Mesenchymal stem cell (in vitro differentiated cells and primary cell): ENCODE data around the gene MINDY3.
A peak's percentile ranks its signal among the peaks of the same experiment; 100 is the strongest.

ENCODE experiments used
- DNase-seq: peaks from one replicate; pipeline ENCODE4 v3.0.0-alpha.2; 2013
- H2AFZ ChIP-seq: one replicate; pipeline ENCODE4 v1.6.1; 2013; ENCODE audit warnings: low read depth, mild to moderate bottlenecking, control low read depth, inconsistent platforms, low read length, moderate library complexity
- H2AK5ac ChIP-seq: 2 replicates; pipeline ENCODE4 v1.6.1; 2013; ENCODE audit warnings: low read length, moderate library complexity, mild to moderate bottlenecking, inconsistent platforms; ENCODE audit not compliant: severe bottlenecking
- H2BK120ac ChIP-seq: one replicate; pipeline ENCODE4 v1.6.1; 2013; ENCODE audit warnings: low read depth, mild to moderate bottlenecking, inconsistent platforms, low read length, moderate library complexity
- H2BK12ac ChIP-seq, 2 experiments: one replicate each; pipeline ENCODE4 v1.6.1; 2013; ENCODE audit warnings: inconsistent platforms in 2 of 2, low read length in 2 of 2, mild to moderate bottlenecking in 2 of 2, moderate library complexity in 2 of 2, control low read depth in 1 of 2
- H2BK15ac ChIP-seq: one replicate; pipeline ENCODE4 v1.6.1; 2013; ENCODE audit warnings: mild to moderate bottlenecking, low read depth, inconsistent platforms; ENCODE audit not compliant: poor library complexity, severe bottlenecking
- H2BK5ac ChIP-seq: 2 replicates; pipeline ENCODE4 v1.6.1; 2013; ENCODE audit warnings: low read depth, mild to moderate bottlenecking, low read length, control low read depth, inconsistent platforms; ENCODE audit not compliant: poor library complexity, severe bottlenecking
- H3K14ac ChIP-seq, 2 experiments: one replicate each; pipeline ENCODE4 v1.6.1; 2013; ENCODE audit warnings: inconsistent platforms in 2 of 2, low read length in 2 of 2, control low read depth in 1 of 2, mild to moderate bottlenecking in 1 of 2, moderate library complexity in 1 of 2
- H3K18ac ChIP-seq, 2 experiments: one replicate each; pipeline ENCODE4 v1.6.1; 2013; ENCODE audit warnings: inconsistent platforms in 2 of 2, low read length in 2 of 2, control low read depth in 1 of 2, low read depth in 1 of 2, mild to moderate bottlenecking in 1 of 2
- H3K23ac ChIP-seq, 2 experiments: one replicate each; pipeline ENCODE4 v1.6.1; 2013; ENCODE audit warnings: inconsistent platforms in 2 of 2, low read length in 2 of 2, mild to moderate bottlenecking in 2 of 2, moderate library complexity in 2 of 2, control low read depth in 1 of 2
- H3K27ac ChIP-seq: 2 replicates; pipeline ENCODE4 v1.5.1; 2013; ENCODE audit warnings: mild to moderate bottlenecking, moderate library complexity, low read length, control low read depth, inconsistent platforms; ENCODE audit not compliant: poor library complexity, severe bottlenecking
- H3K27me3 ChIP-seq, 2 experiments: 2 replicates each; pipeline versions ENCODE4 v1.6.1 to v1.7.0; 2013; ENCODE audit warnings: low read length in 2 of 2, mild to moderate bottlenecking in 2 of 2, moderate library complexity in 2 of 2, control low read depth in 1 of 2, inconsistent platforms in 1 of 2; ENCODE audit not compliant: control insufficient read depth in 1 of 2, insufficient read depth in 1 of 2
- H3K36me3 ChIP-seq, 2 experiments: 2 replicates each; pipeline versions ENCODE4 v1.6.1 to v1.7.0; 2013; ENCODE audit warnings: low read length in 2 of 2, control low read depth in 1 of 2, inconsistent platforms in 1 of 2, low read depth in 1 of 2, mild to moderate bottlenecking in 1 of 2; ENCODE audit not compliant: insufficient read depth in 2 of 2, control insufficient read depth in 1 of 2
- H3K4ac ChIP-seq, 2 experiments: one replicate each; pipeline ENCODE4 v1.6.1; 2013; ENCODE audit warnings: inconsistent platforms in 2 of 2, low read length in 2 of 2, mild to moderate bottlenecking in 2 of 2, moderate library complexity in 2 of 2, control low read depth in 1 of 2, low read depth in 1 of 2
- H3K4me1 ChIP-seq: 2 replicates; pipeline ENCODE4 v1.6.1; 2013; ENCODE audit warnings: low read depth, low read length, control low read depth; ENCODE audit not compliant: control insufficient read depth, insufficient read depth
- H3K4me2 ChIP-seq: 2 replicates; pipeline ENCODE4 v1.6.1; 2013; ENCODE audit warnings: low read length, mild to moderate bottlenecking, inconsistent platforms; ENCODE audit not compliant: poor library complexity, severe bottlenecking
- H3K4me3 ChIP-seq, 2 experiments: 2 replicates each; pipeline versions ENCODE4 v1.5.1 to v1.7.0; 2013; ENCODE audit warnings: low read length in 2 of 2, mild to moderate bottlenecking in 2 of 2, control low read depth in 1 of 2, low read depth in 1 of 2; ENCODE audit not compliant: insufficient read depth in 1 of 2
- H3K79me1 ChIP-seq: replicated peaks from 2 replicates; pipeline ENCODE4 v1.6.1; 2013; ENCODE audit warnings: mild to moderate bottlenecking, control low read depth, low read length, inconsistent platforms; ENCODE audit not compliant: poor library complexity, severe bottlenecking
- H3K9ac ChIP-seq: 2 replicates; pipeline ENCODE4 v1.7.0; 2013; ENCODE audit warnings: mild to moderate bottlenecking, low read length, moderate library complexity
- H3K9me3 ChIP-seq: 2 replicates; pipeline ENCODE4 v1.7.0; 2013; ENCODE audit warnings: mild to moderate bottlenecking, low read length; ENCODE audit not compliant: control insufficient read depth
- H4K8ac ChIP-seq: one replicate; pipeline ENCODE4 v1.6.1; 2013; ENCODE audit warnings: inconsistent platforms, mild to moderate bottlenecking, low read length, moderate library complexity
- H4K91ac ChIP-seq: one replicate; pipeline ENCODE4 v1.6.1; 2013; ENCODE audit warnings: mild to moderate bottlenecking, low read length, inconsistent platforms
- WGBS: methylation state at CpG from one replicate; pipeline ENCODE4 v1.1.7; 2013; ENCODE audit warnings: mixed read lengths; 5-methylcytosine and 5-hydroxymethylcytosine counted together

MINDY3 gene

GRCh38 chr10:15783941-15784636, 76.2 kb downstream of the MINDY3 start:
- peaks cover 11 to 91% of the 10 kb centered on the region in 2 experiments for H3K36me3 ChIP-seq
- H3K27me3 ChIP-seq, result no peaks in the 10 kb centered on the region

GRCh38 chr10:15782851-15783250, 77.5 kb downstream of the MINDY3 start:
- H3K4me2 ChIP-seq, result peak overlapping the region; percentile 29
- H3K79me1 ChIP-seq, result peaks cover 4% of the 10 kb centered on the region
- H2BK15ac ChIP-seq, result no peak overlapping the region
- H4K91ac ChIP-seq, result no peak overlapping the region
- peaks cover 11 to 93% of the 10 kb centered on the region in 2 experiments for H3K36me3 ChIP-seq
- H3K27me3 ChIP-seq, result no peaks in the 10 kb centered on the region
- H2BK120ac ChIP-seq, result no peak overlapping the region
- H4K8ac ChIP-seq, result no peak overlapping the region
- H3K23ac ChIP-seq, result no peak overlapping the region
- H3K4me3 ChIP-seq, result no peak overlapping the region
- no peak overlapping the region for H3K14ac ChIP-seq
- H3K4me1 ChIP-seq, result peaks cover 2% of the 10 kb centered on the region
- no peak overlapping the region for H2BK12ac ChIP-seq
- no peak for DNase-seq
- H3K27ac ChIP-seq, result no peak overlapping the region
- H2AK5ac ChIP-seq, result no peak overlapping the region
- 95% methylated on average over 4 of the region's 4 CpGs for WGBS
- H3K18ac ChIP-seq, result no peak overlapping the region
- H3K9me3 ChIP-seq, result no peaks in the 10 kb centered on the region
- H3K9ac ChIP-seq, result no peak overlapping the region
- H2AFZ ChIP-seq, result no peak overlapping the region
- H3K4ac ChIP-seq, result no peak overlapping the region
- no peak overlapping the region for H2BK5ac ChIP-seq

More at GRCh38 chr10:15783941-15784636, 76.2 kb downstream of the MINDY3 start:
- H3K4me2 ChIP-seq, result no peak overlapping the region
- no peak overlapping the region for H3K4ac ChIP-seq
- no peak overlapping the region for H3K4me3 ChIP-seq
- no peak overlapping the region for H3K27ac ChIP-seq
- no peak overlapping the region for H2AFZ ChIP-seq
- H3K9ac ChIP-seq, result no peak overlapping the region
- H3K23ac ChIP-seq, result no peak overlapping the region
- no peak overlapping the region for H4K8ac ChIP-seq
- H3K9me3 ChIP-seq, result no peaks in the 10 kb centered on the region
- no peak overlapping the region for H2BK120ac ChIP-seq
- no peak overlapping the region for H4K91ac ChIP-seq
- no peak overlapping the region for H3K18ac ChIP-seq
- peaks cover 2% of the 10 kb centered on the region for H3K4me1 ChIP-seq
- H2BK5ac ChIP-seq, result no peak overlapping the region
- H3K14ac ChIP-seq, result no peak overlapping the region
- no peak for DNase-seq
- no peak overlapping the region for H2BK15ac ChIP-seq
- no peak overlapping the region for H2AK5ac ChIP-seq
- no peak overlapping the region for H2BK12ac ChIP-seq
- peaks cover 4% of the 10 kb centered on the region for H3K79me1 ChIP-seq
- WGBS, result 95% methylated on average over 4 of the region's 5 CpGs

GRCh38 chr10:15781381-15781960, 78.8 kb downstream of the MINDY3 start:
- H3K23ac ChIP-seq, result no peak overlapping the region
- no peak overlapping the region for H3K4me2 ChIP-seq
- 100% methylated on average over 6 of the region's 7 CpGs for WGBS
- H3K14ac ChIP-seq, result no peak overlapping the region
- no peak overlapping the region for H2AFZ ChIP-seq
- no peak overlapping the region for H3K9ac ChIP-seq
- peaks cover 2% of the 10 kb centered on the region for H3K4me1 ChIP-seq
- no peak overlapping the region for H2BK15ac ChIP-seq
- no peak overlapping the region for H3K18ac ChIP-seq
- H3K27me3 ChIP-seq, result no peaks in the 10 kb centered on the region
- no peak overlapping the region for H3K4me3 ChIP-seq
- H3K79me1 ChIP-seq, result peaks cover 4% of the 10 kb centered on the region
- DNase-seq, result no peak
- peaks cover 8 to 90% of the 10 kb centered on the region in 2 experiments for H3K36me3 ChIP-seq
- peaks cover 6% of the 10 kb centered on the region for H3K9me3 ChIP-seq
- H4K91ac ChIP-seq, result no peak overlapping the region
- no peak overlapping the region for H2AK5ac ChIP-seq
- H4K8ac ChIP-seq, result no peak overlapping the region
- no peak overlapping the region for H2BK120ac ChIP-seq
- H3K27ac ChIP-seq, result no peak overlapping the region
- H2BK5ac ChIP-seq, result no peak overlapping the region
- H3K4ac ChIP-seq, result peak overlapping the region in 1 of 2 experiments; percentile 58
- no peak overlapping the region for H2BK12ac ChIP-seq

GRCh38 chr10:15780353-15781135, 79.8 kb downstream of the MINDY3 start:
- Histone ChIP-seq H3K4me2 (no peak overlapping the region), H3K4ac (no peak overlapping the region), H3K27ac (no peak overlapping the region), H3K4me1 (peaks cover 2% of the 10 kb centered on the region), H3K14ac (no peak overlapping the region), H3K79me1 (peaks cover 4% of the 10 kb centered on the region), H2BK120ac (no peak overlapping the region), H3K23ac (no peak overlapping the region), H2AFZ (no peak overlapping the region), H3K36me3 (peaks cover 2 to 81% of the 10 kb centered on the region in 2 experiments), H2BK15ac (no peak overlapping the region), H3K9me3 (peaks cover 9% of the 10 kb centered on the region), H4K91ac (no peak overlapping the region), H2AK5ac (no peak overlapping the region), H4K8ac (no peak overlapping the region), H3K27me3 (no peaks in the 10 kb centered on the region), H3K9ac (no peak overlapping the region), H3K4me3 (no peak overlapping the region), H2BK5ac (no peak overlapping the region), H3K18ac (no peak overlapping the region), H2BK12ac (no peak overlapping the region)
- 98% methylated on average over 3 of the region's 6 CpGs for WGBS
- DNase-seq, result no peak
